ENCODE data around the gene RPS16. TPM values are rescaled to one million over a fixed set of nuclear protein-coding genes. Genes with fewer than 3 reads are reported as not detected.

RPS16 gene
- total and polyA plus RNA-seq, 9 of the 15 experiments (the other 6 are each of a cell fraction or from before 2014, with no cell fraction given) = 82.6 to 3,671 (median 2,204) TPM

- H3K4me3 ChIP-seq = no peak overlapping the region
- ChIA-PET POLR2A (interaction anchor here (0.6 to 9.1 kb wide), 4 partner anchors 14 to 28 kb away, joined by 4 to 141 read pairs (median 5); partner anchors contain the start of genes MED29, PAF1 and RPS16), CTCF (ENCODE audit: low intra/inter-chr PET ratio) (no interaction called here)
- FAIRE-seq (peak; percentile 71), DNase-seq (ENCODE audit: extremely low read depth in 1 of 4, low spot score in 3 of 4) (no peak), ATAC-seq (no peak)
- H2AFZ ChIP-seq (ENCODE audit: low read depth, low read length) = no peak overlapping the region
- H3K27me3 ChIP-seq (ENCODE audit: control insufficient read depth in 2 of 2, insufficient read depth in 2 of 2, low read length in 2 of 2) = no peaks in the 10 kb centered on the region
- no peak overlapping the region for H3K9ac ChIP-seq (ENCODE audit: insufficient read depth in 1 of 2, low read depth in 2 of 2, low read length in 2 of 2)
- in situ Hi-C loops (cut with MboI) = no loop called here
- no peaks in the 10 kb centered on the region for H4K20me1 ChIP-seq (replicated peaks; ENCODE audit: control insufficient read depth, insufficient read depth, low read length)
- H3K4me2 ChIP-seq (ENCODE audit: insufficient read depth, low read length) = no peak overlapping the region
- no peak for TF ChIP-seq LEF1 (IDR thresholded peaks at IDR 0.05)
- 0 out of 4 replicates have a peak, but pooled peaks of 1 of the 2 experiments have one; percentile 17 for TF ChIP-seq RCOR1 (IDR thresholded peaks at IDR 0.05; ENCODE audit: borderline replicate concordance in 1 of 2, low read depth in 2 of 2, low read length in 2 of 2)
- peak; percentile 66 for TF ChIP-seq ZFP36 (IDR thresholded peaks at IDR 0.05; ENCODE audit: low read depth, low read length, partially characterized antibody)
- TF ChIP-seq RBM25 (IDR thresholded peaks at IDR 0.05; ENCODE audit: low read depth, low read length, severe bottlenecking) = peak; percentile 70
- TF ChIP-seq POLR2AphosphoS2 (IDR thresholded peaks at IDR 0.05; ENCODE audit: low read length) = no peak
- peak; percentile 70; the same call in 1 of the 2 replicates for TF ChIP-seq BCOR (IDR thresholded peaks at IDR 0.05)
- BruUV-seq (replicated peaks) = no TSS peak
- H3K36me3 ChIP-seq (ENCODE audit: control insufficient read depth, insufficient read depth, low read length) = peaks cover 35% of the 10 kb centered on the region; the same call in 2 of the 3 replicates
- H3K4me1 ChIP-seq (replicated peaks in 1 of 2; ENCODE audit: control insufficient read depth in 2 of 2, insufficient read depth in 2 of 2, low read length in 2 of 2) = peaks cover 4 to 34% of the 10 kb centered on the region in 2 experiments; a peak in 4 of 5 replicates
- no peaks in the 10 kb centered on the region for H3K9me3 ChIP-seq (replicated peaks; ENCODE audit: control insufficient read depth, insufficient read depth, low read depth, low read length)
- WGBS (ENCODE audit: insufficient coverage, low coverage, missing lambda C conversion rate) = 85% methylated on average over 9 of the region's 9 CpGs
- intact Hi-C loops (cut with micrococcal nuclease) = no loop called here
- H3K79me2 ChIP-seq (ENCODE audit: control insufficient read depth, insufficient read depth, low read length) = peaks cover 6% of the 10 kb centered on the region; the same call in 2 of the 3 replicates
- H3K9me1 ChIP-seq (ENCODE audit: control insufficient read depth, insufficient read depth, low read length) = no peaks in the 10 kb centered on the region
- no peak overlapping the region for H3K27ac ChIP-seq (ENCODE audit: extremely low read depth, low read depth, low read length)
Measured at GRCh38 chr19:39419003-39419402, 16.7 kb downstream of the RPS16 start.

All from K562 (cell line).